H9 (cell line): ENCODE measurements around the gene ZNF12. TPM values are rescaled to one million over a fixed set of nuclear protein-coding genes. Genes with fewer than 3 reads are reported as not detected.

ENCODE experiments used
- DNase-seq: peaks from one replicate; pipeline ENCODE4 v3.0.0-alpha.2; 2017
- H2AFZ ChIP-seq: one replicate; pipeline ENCODE4 v1.6.1; 2013; ENCODE audit warnings: mild to moderate bottlenecking, low read length, control low read depth, moderate library complexity
- H2AK5ac ChIP-seq: 2 replicates; pipeline ENCODE4 v1.6.1; 2013; ENCODE audit warnings: low read length, control low read depth, mixed read lengths; ENCODE audit not compliant: insufficient read length
- H2BK120ac ChIP-seq: one replicate; pipeline ENCODE4 v1.6.1; 2013; ENCODE audit warnings: low read depth, mild to moderate bottlenecking, low read length, control low read depth, inconsistent platforms; ENCODE audit not compliant: poor library complexity, severe bottlenecking
- H2BK12ac ChIP-seq: 2 replicates; pipeline ENCODE4 v1.6.1; 2013; ENCODE audit warnings: low read length, control low read depth, mixed read lengths, low read depth; ENCODE audit not compliant: insufficient read length
- H2BK15ac ChIP-seq: 2 replicates; pipeline ENCODE4 v1.6.1; 2013; ENCODE audit warnings: low read depth, low read length, control low read depth
- H2BK20ac ChIP-seq: one replicate; pipeline ENCODE4 v1.6.1; 2013; ENCODE audit warnings: low read depth, mild to moderate bottlenecking, low read length, control low read depth, inconsistent platforms; ENCODE audit not compliant: poor library complexity, severe bottlenecking
- H2BK5ac ChIP-seq: 2 replicates; pipeline ENCODE4 v1.6.1; 2013; ENCODE audit warnings: low read length, control low read depth, mixed read lengths; ENCODE audit not compliant: insufficient read length
- H3K14ac ChIP-seq: 2 replicates; pipeline ENCODE4 v1.6.1; 2013; ENCODE audit warnings: low read length, control low read depth; ENCODE audit not compliant: insufficient read depth
- H3K18ac ChIP-seq: 2 replicates; pipeline ENCODE4 v1.6.1; 2013; ENCODE audit warnings: low read depth, mild to moderate bottlenecking, mixed read lengths, low read length, control low read depth; ENCODE audit not compliant: insufficient read length
- H3K23ac ChIP-seq: 2 replicates; pipeline ENCODE4 v1.6.1; 2013; ENCODE audit warnings: low read length, control low read depth, mixed read lengths, low read depth; ENCODE audit not compliant: insufficient read length
- H3K23me2 ChIP-seq: 2 replicates; pipeline ENCODE4 v1.6.1; 2013; ENCODE audit warnings: low read depth, mild to moderate bottlenecking, mixed read lengths, low read length, control low read depth; ENCODE audit not compliant: insufficient read length, poor library complexity, severe bottlenecking
- H3K27ac ChIP-seq: 2 replicates; pipeline ENCODE4 v1.5.1; 2013; ENCODE audit warnings: low read length, control low read depth, mixed read lengths, low read depth; ENCODE audit not compliant: insufficient read length
- H3K27me3 ChIP-seq: 2 replicates; pipeline ENCODE4 v1.6.1; 2013; ENCODE audit warnings: low read length, control low read depth, inconsistent platforms; ENCODE audit not compliant: insufficient read depth
- H3K4ac ChIP-seq: 2 replicates; pipeline ENCODE4 v1.6.1; 2013; ENCODE audit warnings: low read depth, mild to moderate bottlenecking, control low read depth, inconsistent platforms, low read length, moderate library complexity
- H3K4me1 ChIP-seq: 2 replicates; pipeline ENCODE4 v1.6.1; 2013; ENCODE audit warnings: low read length, control low read depth, inconsistent platforms; ENCODE audit not compliant: insufficient read depth
- H3K4me2 ChIP-seq: 2 replicates; pipeline ENCODE4 v1.6.1; 2013; ENCODE audit warnings: low read length, control low read depth, mixed read lengths; ENCODE audit not compliant: insufficient read length, insufficient read depth
- H3K56ac ChIP-seq: 2 replicates; pipeline ENCODE4 v1.6.1; 2013; ENCODE audit warnings: low read depth, mild to moderate bottlenecking, mixed read lengths, low read length, control low read depth; ENCODE audit not compliant: insufficient read length
- H3K79me1 ChIP-seq: 2 replicates; pipeline ENCODE4 v1.6.1; 2013; ENCODE audit warnings: low read depth, mild to moderate bottlenecking, moderate library complexity, low read length, control low read depth, inconsistent platforms; ENCODE audit not compliant: insufficient read depth, poor library complexity, severe bottlenecking
- H3K79me2 ChIP-seq: 2 replicates; pipeline ENCODE4 v1.6.1; 2013; ENCODE audit warnings: low read length, control low read depth, inconsistent platforms; ENCODE audit not compliant: insufficient read depth
- H3K9ac ChIP-seq: 2 replicates; pipeline ENCODE4 v1.6.1; 2013; ENCODE audit warnings: low read length, control low read depth, mixed read lengths; ENCODE audit not compliant: insufficient read length; ENCODE audit errors: extremely low read depth
- H3K9me3 ChIP-seq: one replicate; pipeline ENCODE4 v1.6.1; 2013; ENCODE audit warnings: low read depth, low read length, inconsistent platforms; ENCODE audit not compliant: control insufficient read depth
- H3T11ph ChIP-seq: one replicate; pipeline ENCODE4 v1.6.1; 2013; ENCODE audit warnings: mild to moderate bottlenecking, low read length, control low read depth, inconsistent platforms
- H4K20me1 ChIP-seq: one replicate; pipeline ENCODE4 v1.6.1; 2013; ENCODE audit not compliant: control insufficient read depth, insufficient read length, insufficient read depth
- H4K5ac ChIP-seq: 2 replicates; pipeline ENCODE4 v1.6.1; 2013; ENCODE audit warnings: low read depth, mild to moderate bottlenecking, mixed read lengths, low read length, control low read depth; ENCODE audit not compliant: insufficient read length
- H4K8ac ChIP-seq: replicated peaks from 2 replicates; pipeline ENCODE4 v1.6.1; 2013; ENCODE audit warnings: low read length, control low read depth, mixed read lengths, low read depth; ENCODE audit not compliant: insufficient read length
- H4K91ac ChIP-seq: 2 replicates; pipeline ENCODE4 v1.6.1; 2013; ENCODE audit warnings: low read depth, mild to moderate bottlenecking, moderate library complexity, mixed read lengths, low read length, control low read depth; ENCODE audit not compliant: insufficient read length
- H3K27ac Mint-ChIP-seq, 3 experiments: 2 replicates in 2 of 3; 3 replicates in 1 of 3; pipeline ENCODE4 v1.8.0; 2020 to 2021; ENCODE audit warnings: mixed read lengths in 3 of 3, mild to moderate bottlenecking in 1 of 3, moderate library complexity in 1 of 3
- H3K27me3 Mint-ChIP-seq: 2 replicates; pipeline ENCODE4 v1.8.0; 2021; ENCODE audit warnings: low read depth, mild to moderate bottlenecking, moderate library complexity, mixed read lengths
- H3K36me3 Mint-ChIP-seq, 3 experiments: 2 replicates in 2 of 3; 3 replicates in 1 of 3; pipeline ENCODE4 v1.8.0; 2020 to 2021; ENCODE audit warnings: low read depth in 3 of 3, mixed read lengths in 3 of 3; ENCODE audit not compliant: insufficient read depth in 1 of 3
- H3K4me1 Mint-ChIP-seq, 2 experiments: 2 replicates each; pipeline ENCODE4 v1.8.0; 2020; ENCODE audit warnings: mixed read lengths in 2 of 2
- H3K4me3 Mint-ChIP-seq, 2 experiments: 2 replicates in 1 of 2; 3 replicates in 1 of 2; pipeline ENCODE4 v1.8.0; 2020 to 2021; ENCODE audit warnings: mild to moderate bottlenecking in 2 of 2, mixed read lengths in 2 of 2, moderate library complexity in 1 of 2
- H3K9me3 Mint-ChIP-seq, 2 experiments: 2 replicates in 1 of 2; 3 replicates in 1 of 2; pipeline ENCODE4 v1.8.0; 2020; ENCODE audit warnings: mild to moderate bottlenecking in 2 of 2, mixed read lengths in 2 of 2, moderate library complexity in 1 of 2
- CTCF ChIP-seq: fragments of 200-600 bp; sonication (generic); conservative IDR thresholded peaks from 3 replicates; pipeline ENCODE4 v1.8.0; 2021; ENCODE audit warnings: antibody characterized with exemption, mild to moderate bottlenecking
- WGBS: extraction: QIAGEN DNeasy Blood & Tissue Kit; methylation state at CpG from one replicate; pipeline ENCODE4 v1.1.7; 2013; ENCODE audit warnings: missing lambda C conversion rate, low lambda C conversion rate, mixed read lengths; ENCODE audit not compliant: insufficient read length; ENCODE audit errors: extremely low coverage; 5-methylcytosine and 5-hydroxymethylcytosine counted together
- total RNA-seq: library from RNA; stranded (reverse); gene quantifications from 2 replicates; pipeline ENCODE4 v1.2.1, GENCODE V29; 2021

ZNF12 gene
- total RNA-seq, 1 experiment from 2014 or later: 19.1 TPM

- Histone ChIP-seq H3K79me2 (no peaks in the 10 kb centered on the region), H2AK5ac (no peak overlapping the region)
Observed at GRCh38 chr7:6654842-6655610, 51.7 kb downstream of the ZNF12 start.

More at GRCh38 chr7:6654842-6655610, 51.7 kb downstream of the ZNF12 start:
- peak overlapping the region in 1 of 3 experiments; percentile 80; a peak in 1 of 7 replicates for H3K27ac Mint-ChIP-seq
- no peak overlapping the region for H4K91ac ChIP-seq
- H4K5ac ChIP-seq: no peak overlapping the region
- H3K27me3 ChIP-seq: no peaks in the 10 kb centered on the region
- no peak for TF ChIP-seq CTCF
- peaks cover 15 to 26% (median 20%) of the 10 kb centered on the region in 3 experiments for H3K36me3 Mint-ChIP-seq
- no peaks in the 10 kb centered on the region for H3K9me3 ChIP-seq
- H3K27me3 Mint-ChIP-seq: no peaks in the 10 kb centered on the region
- H2BK15ac ChIP-seq: no peak overlapping the region
- H3K14ac ChIP-seq: no peak overlapping the region
- no peak overlapping the region for H2BK12ac ChIP-seq
- no peak overlapping the region for H2AFZ ChIP-seq
- H2BK5ac ChIP-seq: no peak overlapping the region
- no CpG with 5 or more reads among the region's 48 CpGs for WGBS
- H3K23ac ChIP-seq: no peak overlapping the region
- no peak overlapping the region for H3K4ac ChIP-seq
- H3K23me2 ChIP-seq: no peaks in the 10 kb centered on the region
- H3K4me2 ChIP-seq: no peak overlapping the region
- no peak overlapping the region for H2BK120ac ChIP-seq
- no peak overlapping the region; a peak in 1 of 5 replicates for H3K4me3 Mint-ChIP-seq
- no peaks in the 10 kb centered on the region for H3K4me1 ChIP-seq
- H3K79me1 ChIP-seq: no peaks in the 10 kb centered on the region
- H3K18ac ChIP-seq: no peak overlapping the region
- H3K9ac ChIP-seq: no peak overlapping the region
- DNase-seq: no peak
- H2BK20ac ChIP-seq: no peak overlapping the region
- no peaks in the 10 kb centered on the region for H4K20me1 ChIP-seq
- H3K9me3 Mint-ChIP-seq: peaks cover 0 to 4% of the 10 kb centered on the region in 2 experiments; a peak in 3 of 5 replicates
- no peak overlapping the region for H3K27ac ChIP-seq
- peaks cover 13 to 17% of the 10 kb centered on the region in 2 experiments for H3K4me1 Mint-ChIP-seq
- H4K8ac ChIP-seq: no peak overlapping the region
- H3K56ac ChIP-seq: no peak overlapping the region
- no peak overlapping the region for H3T11ph ChIP-seq
